H1 (cell line): ENCODE data around the gene BORCS6. TPM values are rescaled to one million over a fixed set of nuclear protein-coding genes. Genes with fewer than 3 reads are reported as not detected.

Experiments used
- ATF3 ChIP-seq: IDR thresholded peaks from 2 replicates; pipeline ENCODE4 v1.6.1; 2011; ENCODE audit warnings: low read depth, mild to moderate bottlenecking, low read length; ENCODE audit not compliant: insufficient read depth
- CHD2 ChIP-seq: IDR thresholded peaks from 2 replicates; pipeline ENCODE4 v1.6.1; 2012; ENCODE audit warnings: low read length, improper control_type of control experiment
- E2F6 ChIP-seq: IDR thresholded peaks from 2 replicates; pipeline ENCODE4 v1.6.1; 2012; ENCODE audit warnings: inconsistent platforms
- NANOG ChIP-seq: IDR thresholded peaks from 2 replicates; pipeline ENCODE4 v1.6.1; 2011; ENCODE audit warnings: low read length, low read depth, mild to moderate bottlenecking, inconsistent platforms; ENCODE audit not compliant: insufficient read depth, poor library complexity, severe bottlenecking
- SIX5 ChIP-seq: IDR thresholded peaks from 2 replicates; pipeline ENCODE4 v1.6.1; 2011; ENCODE audit warnings: mild to moderate bottlenecking, low read depth, low read length
- SP2 ChIP-seq: IDR thresholded peaks from 2 replicates; pipeline ENCODE4 v1.6.1; 2012; ENCODE audit warnings: mild to moderate bottlenecking, low read length, inconsistent platforms
- polyA plus RNA-seq, 7 experiments: library from polyadenylated mRNA; depleted of rRNA in 3 of 7; stranded (reverse) in 5 of 7; unstranded in 2 of 7; fragments of >200 nt in 5 of 7; fragments of 200-250 nt in 2 of 7; gene quantifications; 1 replicate in 5 of 7; 2 replicates in 1 of 7; 4 replicates in 1 of 7; pipeline versions ENCODE4 v1.2.1 to v1.2.3, GENCODE V29; 2011 to 2013; ENCODE audit warnings: missing spikeins in 2 of 7, mixed read lengths in 2 of 7
- total RNA-seq: library from RNA; stranded (reverse); fragmentation: NEBNext Ultra II Directional; extraction: Animal tissue kit (Norgen Biotek cat#: 25700); gene quantifications from 2 replicates; pipeline ENCODE4 v1.2.1, GENCODE V29; 2021

BORCS6 gene
- total and polyA plus RNA-seq, 2 of the 8 experiments (the other 6 are each of a cell fraction or from before 2014, with no cell fraction given): 3.3 to 3.6 TPM

GRCh38 chr17:8140065-8141029 lies 49.6 kb downstream of the BORCS6 start (continued):
- no peak for TF ChIP-seq E2F6
- TF ChIP-seq ATF3: no peak
- TF ChIP-seq CHD2: no peak
- no peak for TF ChIP-seq NANOG
- no peak for TF ChIP-seq SIX5
- TF ChIP-seq SP2: no peak
